NOMO-1 treated with dmso at 0.1 percent for 144 hours (cell line): ENCODE measurements around the gene TRIM66.

Experiments
- DNase-seq: peaks from one replicate; lab custom pipeline; 2025; ENCODE audit not compliant: unreplicated experiment; lab: John Stamatoyannopoulos, UW

The TRIM66 gene, protein sequence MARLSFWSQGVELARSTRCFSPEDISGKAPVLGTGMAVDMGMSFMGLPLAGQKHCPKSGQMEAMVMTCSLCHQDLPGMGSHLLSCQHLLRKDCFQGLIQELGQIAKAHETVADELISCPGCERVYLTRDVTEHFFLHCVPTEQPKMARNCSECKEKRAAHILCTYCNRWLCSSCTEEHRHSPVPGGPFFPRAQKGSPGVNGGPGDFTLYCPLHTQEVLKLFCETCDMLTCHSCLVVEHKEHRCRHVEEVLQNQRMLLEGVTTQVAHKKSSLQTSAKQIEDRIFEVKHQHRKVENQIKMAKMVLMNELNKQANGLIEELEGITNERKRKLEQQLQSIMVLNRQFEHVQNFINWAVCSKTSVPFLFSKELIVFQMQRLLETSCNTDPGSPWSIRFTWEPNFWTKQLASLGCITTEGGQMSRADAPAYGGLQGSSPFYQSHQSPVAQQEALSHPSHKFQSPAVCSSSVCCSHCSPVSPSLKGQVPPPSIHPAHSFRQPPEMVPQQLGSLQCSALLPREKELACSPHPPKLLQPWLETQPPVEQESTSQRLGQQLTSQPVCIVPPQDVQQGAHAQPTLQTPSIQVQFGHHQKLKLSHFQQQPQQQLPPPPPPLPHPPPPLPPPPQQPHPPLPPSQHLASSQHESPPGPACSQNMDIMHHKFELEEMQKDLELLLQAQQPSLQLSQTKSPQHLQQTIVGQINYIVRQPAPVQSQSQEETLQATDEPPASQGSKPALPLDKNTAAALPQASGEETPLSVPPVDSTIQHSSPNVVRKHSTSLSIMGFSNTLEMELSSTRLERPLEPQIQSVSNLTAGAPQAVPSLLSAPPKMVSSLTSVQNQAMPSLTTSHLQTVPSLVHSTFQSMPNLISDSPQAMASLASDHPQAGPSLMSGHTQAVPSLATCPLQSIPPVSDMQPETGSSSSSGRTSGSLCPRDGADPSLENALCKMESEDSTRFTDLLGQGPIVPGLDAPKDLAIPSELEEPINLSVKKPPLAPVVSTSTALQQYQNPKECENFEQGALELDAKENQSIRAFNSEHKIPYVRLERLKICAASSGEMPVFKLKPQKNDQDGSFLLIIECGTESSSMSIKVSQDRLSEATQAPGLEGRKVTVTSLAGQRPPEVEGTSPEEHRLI (N-terminal part only)

DNA sequence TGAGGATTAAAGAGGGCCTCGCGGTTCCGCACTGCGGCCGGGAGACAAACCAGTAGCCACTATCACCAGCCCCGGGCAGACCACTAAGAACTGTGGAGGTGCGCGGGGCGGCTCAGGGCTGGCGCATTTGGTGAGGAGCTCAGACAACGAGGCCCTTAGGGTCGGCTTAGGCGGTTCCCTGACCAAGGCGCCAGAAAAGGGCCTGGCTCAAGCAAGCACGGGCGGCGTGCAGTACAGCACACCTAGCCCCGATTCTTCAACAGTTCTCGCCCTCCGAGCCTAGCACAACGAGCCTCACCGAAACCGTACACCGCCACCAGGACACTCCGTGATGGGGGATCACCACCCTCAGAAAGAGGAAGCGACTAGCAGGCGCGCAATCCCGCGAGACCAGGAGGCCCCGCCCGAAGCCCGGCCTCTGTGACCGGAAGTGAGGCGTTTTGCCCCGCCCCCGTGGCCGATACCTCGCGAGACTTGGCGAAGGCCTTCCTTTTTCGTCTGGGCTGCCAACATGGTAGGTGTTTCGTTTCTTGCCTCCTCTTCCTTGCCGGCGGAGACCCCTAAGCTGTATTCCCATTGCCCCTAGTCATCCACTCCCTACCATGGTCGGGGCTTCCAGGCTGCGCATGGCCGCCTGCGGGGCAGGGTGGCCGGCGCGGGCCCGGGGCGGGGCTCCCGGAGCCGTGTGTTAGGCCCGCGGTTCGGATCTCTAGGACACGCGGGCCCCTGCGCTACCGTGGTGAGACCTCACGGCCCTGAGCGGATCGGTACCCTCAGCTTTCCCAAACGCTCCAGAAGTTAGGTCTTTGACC is at the start of gene TRIM66, which contains the start of gene RPL27A:
Gene TRIM66 (minus strand): TSS at position 363 of the 812 bp plus-strand sequence. CDS start 10,391 bp downstream, outside the sequence.
Gene RPL27A (plus strand): TSS at position 490 of the 812 bp plus-strand sequence. CDS start 22 bp downstream, at position 512.
- DNase-seq = peak; percentile 87

- no peak for DNase-seq
These were observed 49.3 kb upstream of the TRIM66 start for GRCh38 chr11:8731647-8732323.

DNA sequence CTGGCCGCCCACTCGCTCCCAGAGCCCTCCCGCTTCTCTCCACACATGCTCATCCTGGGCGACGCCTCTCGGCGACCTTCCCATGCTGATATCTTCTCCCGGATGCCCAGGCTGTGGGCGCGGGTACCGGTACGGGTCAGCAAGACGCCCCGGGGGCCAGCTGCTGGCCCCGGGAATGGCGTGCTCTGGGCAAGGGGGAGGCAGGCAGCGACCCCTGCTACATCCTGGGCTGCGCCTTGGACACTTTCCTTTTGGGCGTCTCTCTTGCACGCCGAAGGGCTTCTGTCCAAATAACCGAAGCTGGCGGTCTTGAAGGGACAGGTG is 48.2 kb upstream of the TRIM66 start:
- DNase-seq = no peak

DNA sequence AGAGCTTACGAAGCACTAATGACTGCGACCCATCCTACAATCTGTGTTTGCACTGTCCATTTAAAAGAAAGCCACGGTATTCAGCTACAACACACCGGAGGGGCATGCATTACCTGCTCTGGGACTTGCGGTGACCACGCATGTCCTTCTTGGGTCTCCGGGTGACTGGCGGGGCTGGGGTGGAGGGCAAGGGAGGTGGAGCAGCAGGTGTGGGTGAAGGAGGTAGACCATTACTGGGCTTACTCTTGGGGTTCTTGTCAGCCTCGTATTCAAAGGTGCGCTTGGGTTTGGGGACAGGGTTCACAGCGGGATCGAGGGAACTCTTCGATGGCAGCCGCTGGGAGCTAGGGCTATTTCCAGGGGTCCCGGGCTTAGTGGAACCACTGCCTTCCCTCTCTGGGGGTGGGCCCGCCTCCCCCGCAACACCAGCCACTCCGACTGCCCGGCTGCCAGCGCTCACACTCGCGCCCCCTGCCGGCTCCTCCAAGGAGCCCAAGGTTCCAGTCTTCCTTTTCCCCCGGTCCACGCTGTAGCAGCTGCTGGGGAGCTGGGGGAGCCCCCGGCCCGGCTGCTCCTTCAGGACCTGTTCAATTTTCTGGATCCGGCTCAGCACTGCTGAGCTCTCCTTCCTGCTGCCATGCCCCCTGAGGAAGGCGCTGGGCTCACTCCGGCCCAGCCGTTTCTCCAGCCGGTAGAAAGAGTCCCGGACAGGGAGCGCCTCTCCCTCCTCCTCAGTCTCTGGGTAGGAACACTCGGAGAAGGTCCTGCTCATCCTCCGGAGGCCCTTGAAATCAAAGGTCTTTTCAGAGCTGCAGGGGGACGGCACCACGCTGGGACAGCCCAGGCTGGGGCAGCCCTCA is 47.6 kb upstream of the TRIM66 start:
- no peak for DNase-seq

GRCh38 chr11:8729067-8729466 is 46.6 kb upstream of the TRIM66 start:
- DNase-seq = no peak

DNA sequence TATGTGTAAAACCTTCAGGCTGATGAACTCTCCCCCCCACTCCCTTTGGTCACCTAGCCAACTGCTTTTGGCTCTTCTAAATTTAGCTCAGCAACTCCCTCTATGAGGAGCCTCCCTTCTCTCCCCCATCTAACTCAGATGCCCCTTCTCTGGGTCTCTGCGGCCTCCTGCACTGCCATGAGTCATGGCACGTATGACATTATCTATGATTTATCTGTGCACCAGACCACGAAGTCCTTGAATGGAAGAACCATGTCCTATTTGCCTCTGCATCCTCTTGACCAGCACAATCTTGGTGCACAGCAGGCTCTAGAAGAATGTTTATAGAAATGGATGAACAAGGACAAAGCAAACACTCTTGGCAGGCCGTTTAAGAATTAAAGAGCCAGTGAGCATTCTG is 46.1 kb upstream of the TRIM66 start:
- DNase-seq = peak; percentile 16

GRCh38 chr11:8726395-8726794 is 43.9 kb upstream of the TRIM66 start:
- DNase-seq = no peak

DNA sequence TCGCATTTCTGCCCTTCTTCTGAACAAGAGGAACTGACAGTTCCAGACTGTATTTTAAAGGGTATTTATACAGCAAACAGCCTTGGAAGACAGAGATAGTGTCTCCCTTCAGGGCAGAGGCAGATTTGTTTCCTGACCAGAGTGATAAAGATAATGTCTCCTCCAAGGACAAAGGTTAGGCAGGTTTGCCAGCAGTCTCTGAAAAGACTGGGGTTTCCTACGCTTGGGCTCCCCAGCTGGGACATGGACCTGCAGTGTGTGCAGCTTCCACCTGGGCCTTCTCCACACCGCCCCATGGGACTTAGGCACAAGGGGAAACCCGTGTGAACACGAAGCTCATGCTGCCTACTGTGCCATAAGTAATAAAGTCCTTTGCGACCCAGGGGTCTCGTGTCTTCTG is 42.2 kb upstream of the TRIM66 start:
- no peak for DNase-seq

DNA sequence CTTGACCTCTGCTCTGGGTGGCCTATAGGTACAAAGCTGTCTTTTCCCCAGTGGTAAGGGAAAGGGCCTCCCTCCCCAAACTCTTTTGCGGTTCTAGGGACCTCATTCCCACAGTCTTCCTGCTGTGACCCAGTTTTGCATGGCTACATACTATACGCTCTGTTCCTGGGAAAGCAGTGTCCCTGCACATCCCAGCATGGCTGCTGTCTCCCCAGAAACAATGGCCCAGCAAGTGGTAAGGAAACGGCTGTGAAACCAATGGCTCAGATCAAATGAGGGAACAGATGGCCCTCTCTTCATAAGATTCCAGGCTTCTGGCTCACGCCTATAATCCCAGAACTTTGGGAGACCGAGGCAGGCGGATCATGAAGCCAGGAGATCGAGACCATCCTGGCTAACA is 41.2 kb upstream of the TRIM66 start:
- DNase-seq = no peak

DNA sequence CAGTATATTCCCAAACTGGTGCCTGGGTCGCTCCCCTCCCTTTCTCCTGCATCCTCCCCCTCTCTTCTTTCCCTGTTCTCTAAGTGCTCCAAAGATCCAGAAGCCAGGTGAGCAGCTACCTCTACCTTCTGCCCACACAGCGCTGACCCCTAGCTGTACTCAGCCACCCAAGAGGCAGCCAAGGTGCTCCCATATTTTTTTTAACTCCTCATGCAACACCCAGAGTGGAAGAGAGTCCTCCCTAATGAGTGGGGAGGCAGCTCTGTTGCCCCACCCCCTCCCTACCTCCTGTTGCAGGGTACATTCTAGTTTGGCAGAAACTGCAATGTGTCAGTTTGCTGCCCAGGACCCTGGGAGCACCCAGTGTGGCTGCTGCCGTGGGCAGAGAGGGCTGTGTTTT is 40.3 kb upstream of the TRIM66 start:
- no peak for DNase-seq

DNA sequence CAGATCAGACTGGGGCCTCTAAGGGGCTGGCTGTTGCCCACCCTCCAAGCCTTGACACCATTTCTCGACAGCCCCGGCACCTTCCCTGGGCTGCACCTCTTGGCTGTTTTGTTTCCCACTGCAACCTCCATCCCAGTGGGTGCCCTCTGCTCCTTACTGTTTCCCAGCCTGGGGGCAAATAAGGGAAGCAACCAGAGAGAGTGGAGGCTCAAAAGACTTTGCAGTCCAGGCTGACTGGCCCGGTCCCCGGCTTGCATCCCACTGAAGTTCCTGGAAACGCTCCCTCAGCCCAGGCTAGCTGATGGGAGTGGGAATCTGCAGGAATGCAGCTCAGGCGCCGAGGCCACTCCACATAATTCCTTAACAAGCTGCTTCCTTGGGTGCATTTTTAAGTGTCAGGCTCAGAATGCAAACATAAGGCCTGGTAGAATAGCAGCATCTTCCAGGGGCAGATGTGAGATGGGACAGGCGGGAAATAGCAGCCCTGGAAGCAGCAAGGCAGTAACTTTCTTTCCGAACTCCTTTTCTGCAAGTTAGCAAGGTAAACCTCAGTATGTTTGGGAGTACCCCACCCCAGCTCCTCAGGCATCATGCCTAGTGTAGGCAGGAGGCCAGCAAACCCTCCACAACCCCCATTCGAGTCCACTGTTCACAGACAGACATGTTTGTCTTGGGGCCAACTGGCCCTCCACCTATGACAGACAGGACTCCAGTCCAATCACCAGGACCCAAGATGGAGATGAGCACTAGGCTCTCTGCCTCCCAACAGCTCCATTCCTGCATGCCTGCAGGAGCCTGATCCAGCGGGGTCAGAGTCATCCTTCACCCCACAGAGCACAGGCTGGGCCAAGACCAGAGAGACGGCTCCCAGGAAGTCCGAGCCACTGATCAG is 39.4 kb upstream of the TRIM66 start:
- no peak for DNase-seq

GRCh38 chr11:8720868-8721608 is 38.6 kb upstream of the TRIM66 start:
- no peak for DNase-seq

- DNase-seq = no peak
These were observed 37.9 kb upstream of the TRIM66 start for GRCh38 chr11:8720352-8720751.

- DNase-seq = no peak
These were observed 37.3 kb upstream of the TRIM66 start for GRCh38 chr11:8719721-8720120.

GRCh38 chr11:8719211-8719649 is 36.8 kb upstream of the TRIM66 start:
- no peak for DNase-seq

DNA sequence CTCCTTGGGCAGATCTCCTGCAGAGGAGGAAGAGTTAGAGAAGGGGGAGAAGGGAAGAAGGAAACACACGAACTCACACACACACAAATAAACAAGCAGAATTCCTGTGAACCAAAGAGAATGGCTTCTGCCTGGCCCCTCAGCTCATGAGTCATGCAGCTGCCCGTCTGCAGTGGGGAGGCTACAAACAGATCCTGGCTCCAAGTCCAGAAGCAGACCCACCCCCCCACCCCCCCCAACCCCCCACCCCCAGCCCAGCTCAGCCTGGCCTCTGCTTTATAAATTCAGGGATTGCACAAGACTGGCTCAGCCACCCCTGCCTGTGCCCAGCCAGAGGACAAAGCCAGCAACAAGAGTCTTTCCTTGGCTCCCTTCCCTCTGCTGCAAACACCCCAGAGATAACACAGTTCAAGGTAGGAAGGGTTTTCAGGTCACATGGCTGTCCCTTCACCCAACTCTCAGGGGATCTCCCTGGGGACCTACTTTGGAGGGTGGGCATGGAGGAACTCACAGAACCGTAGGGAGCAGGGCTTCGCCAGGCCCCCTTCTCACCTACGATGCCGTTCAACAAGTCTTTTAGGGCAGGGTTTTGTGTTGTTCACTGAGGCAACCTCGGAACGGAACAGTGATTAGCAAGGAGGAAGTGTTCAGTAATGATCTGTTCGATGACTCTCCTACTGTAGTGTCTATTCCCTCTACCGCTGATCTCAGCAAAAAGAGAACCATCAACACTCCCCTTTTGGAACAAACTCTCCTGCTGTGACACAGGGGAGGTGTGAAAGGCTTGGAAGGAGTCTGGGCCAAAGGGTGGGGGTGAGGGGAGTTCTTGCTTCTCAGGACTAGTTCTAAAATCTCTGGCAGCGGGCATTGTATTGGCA is 35.6 kb upstream of the TRIM66 start:
- DNase-seq = peak; percentile 24

DNA sequence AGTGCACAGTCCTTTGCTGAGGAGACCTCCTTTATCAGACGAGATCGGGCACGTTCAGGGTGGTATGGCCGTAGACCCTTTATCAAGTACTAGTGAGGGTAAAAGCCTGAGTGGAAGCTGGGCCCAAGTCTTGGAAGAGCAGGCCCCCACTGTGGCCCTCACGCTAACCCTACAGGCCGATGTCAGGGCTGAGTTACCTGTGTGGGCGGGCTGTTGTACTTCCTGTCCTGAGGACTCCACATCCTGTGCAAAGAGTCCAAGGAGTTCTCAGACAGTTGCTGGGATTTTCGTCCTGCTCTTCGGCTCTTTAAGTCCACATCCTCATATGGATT is 35.0 kb upstream of the TRIM66 start:
- DNase-seq = no peak
